ENCODE results near the gene C1QTNF12. TPM values are rescaled to one million over a fixed set of nuclear protein-coding genes. Genes with fewer than 3 reads are reported as not detected.

C1QTNF12 gene
- total RNA-seq, 4 donors from 2014 or later, result 1.1 to 2.3 (median 1.4) TPM; not detected in 1

DNA sequence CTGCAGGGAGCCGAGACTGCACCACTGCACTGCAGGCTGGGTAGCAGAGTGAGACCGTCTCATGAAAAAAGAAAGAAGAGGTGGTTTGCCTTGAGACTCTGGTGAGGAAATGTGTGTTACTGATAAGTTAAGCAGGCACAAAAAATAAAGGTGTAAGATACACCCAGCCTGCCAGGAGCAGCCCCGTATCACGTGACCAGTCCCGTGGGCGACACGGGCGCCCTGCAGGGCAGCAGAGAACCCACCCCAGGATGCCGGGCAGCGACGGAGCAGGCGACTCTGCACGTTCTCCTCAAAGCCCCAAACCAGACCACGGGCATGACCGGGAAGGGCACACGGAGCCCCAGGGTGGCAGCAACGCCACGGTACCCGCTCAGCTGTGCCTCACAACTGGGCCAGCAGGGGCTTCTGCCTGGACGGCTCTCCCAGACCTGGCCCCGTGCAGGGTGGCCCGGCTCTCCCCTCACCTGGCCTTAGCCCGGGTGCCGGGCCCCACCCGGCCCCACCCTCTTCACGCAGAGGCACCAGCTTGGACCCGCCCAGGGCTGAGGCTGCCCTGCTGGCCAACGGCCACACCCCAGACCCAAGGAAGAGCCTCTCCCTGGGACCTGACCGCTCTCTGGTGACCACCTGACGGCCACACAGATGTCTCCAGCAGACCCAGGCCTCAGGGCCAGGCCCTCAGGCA, 24.5 kb downstream of the C1QTNF12 start:
- TF ChIP-seq, protein P1, sequence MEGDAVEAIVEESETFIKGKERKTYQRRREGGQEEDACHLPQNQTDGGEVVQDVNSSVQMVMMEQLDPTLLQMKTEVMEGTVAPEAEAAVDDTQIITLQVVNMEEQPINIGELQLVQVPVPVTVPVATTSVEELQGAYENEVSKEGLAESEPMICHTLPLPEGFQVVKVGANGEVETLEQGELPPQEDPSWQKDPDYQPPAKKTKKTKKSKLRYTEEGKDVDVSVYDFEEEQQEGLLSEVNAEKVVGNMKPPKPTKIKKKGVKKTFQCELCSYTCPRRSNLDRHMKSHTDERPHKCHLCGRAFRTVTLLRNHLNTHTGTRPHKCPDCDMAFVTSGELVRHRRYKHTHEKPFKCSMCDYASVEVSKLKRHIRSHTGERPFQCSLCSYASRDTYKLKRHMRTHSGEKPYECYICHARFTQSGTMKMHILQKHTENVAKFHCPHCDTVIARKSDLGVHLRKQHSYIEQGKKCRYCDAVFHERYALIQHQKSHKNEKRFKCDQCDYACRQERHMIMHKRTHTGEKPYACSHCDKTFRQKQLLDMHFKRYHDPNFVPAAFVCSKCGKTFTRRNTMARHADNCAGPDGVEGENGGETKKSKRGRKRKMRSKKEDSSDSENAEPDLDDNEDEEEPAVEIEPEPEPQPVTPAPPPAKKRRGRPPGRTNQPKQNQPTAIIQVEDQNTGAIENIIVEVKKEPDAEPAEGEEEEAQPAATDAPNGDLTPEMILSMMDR (IDR thresholded peaks at IDR 0.05; ENCODE audit: low read depth), result no peak

- TF ChIP-seq, protein P1 (IDR thresholded peaks at IDR 0.05; ENCODE audit: low read depth), result no peak
These were observed 26.3 kb downstream of the C1QTNF12 start for GRCh38 chr1:1220197-1220596.

- TF ChIP-seq, protein P1 (IDR thresholded peaks at IDR 0.05; ENCODE audit: low read depth), result no peak
These were observed 27.2 kb downstream of the C1QTNF12 start for GRCh38 chr1:1219341-1219740.

DNA sequence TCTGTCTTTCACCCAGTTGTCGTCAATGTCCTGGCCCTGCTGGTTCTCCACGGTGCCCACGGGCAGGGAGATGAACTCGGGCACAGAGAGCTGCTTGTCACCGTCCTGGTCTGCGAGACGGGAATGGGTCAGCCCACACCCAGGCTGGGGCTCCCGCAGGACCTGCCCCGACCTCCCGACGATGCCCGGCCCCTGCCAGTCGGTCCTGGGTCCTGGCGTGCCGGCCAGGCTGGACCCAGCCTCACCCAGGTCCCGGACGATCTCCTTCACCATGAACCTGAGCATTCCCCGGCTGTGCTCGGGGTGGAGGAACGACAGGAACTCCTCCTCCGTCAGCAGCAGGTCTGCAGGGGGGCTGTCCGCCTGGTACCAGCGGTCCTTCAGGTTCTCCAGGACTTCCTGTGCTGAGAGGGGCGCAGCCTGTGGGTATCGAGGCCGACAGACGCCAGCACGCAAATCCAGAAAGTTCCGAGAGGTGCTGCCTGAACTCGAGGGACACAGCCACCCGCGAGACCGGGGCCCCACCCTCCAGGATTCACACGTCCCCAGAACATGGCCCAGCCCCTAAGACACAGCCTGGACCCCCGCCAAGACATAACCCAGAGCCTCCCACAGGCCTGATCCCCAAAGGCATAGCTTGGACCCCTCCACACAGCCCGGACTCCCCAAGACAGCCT, 27.9 kb downstream of the C1QTNF12 start:
- TF ChIP-seq, protein P1 (IDR thresholded peaks at IDR 0.05; ENCODE audit: low read depth), result no peak

DNA sequence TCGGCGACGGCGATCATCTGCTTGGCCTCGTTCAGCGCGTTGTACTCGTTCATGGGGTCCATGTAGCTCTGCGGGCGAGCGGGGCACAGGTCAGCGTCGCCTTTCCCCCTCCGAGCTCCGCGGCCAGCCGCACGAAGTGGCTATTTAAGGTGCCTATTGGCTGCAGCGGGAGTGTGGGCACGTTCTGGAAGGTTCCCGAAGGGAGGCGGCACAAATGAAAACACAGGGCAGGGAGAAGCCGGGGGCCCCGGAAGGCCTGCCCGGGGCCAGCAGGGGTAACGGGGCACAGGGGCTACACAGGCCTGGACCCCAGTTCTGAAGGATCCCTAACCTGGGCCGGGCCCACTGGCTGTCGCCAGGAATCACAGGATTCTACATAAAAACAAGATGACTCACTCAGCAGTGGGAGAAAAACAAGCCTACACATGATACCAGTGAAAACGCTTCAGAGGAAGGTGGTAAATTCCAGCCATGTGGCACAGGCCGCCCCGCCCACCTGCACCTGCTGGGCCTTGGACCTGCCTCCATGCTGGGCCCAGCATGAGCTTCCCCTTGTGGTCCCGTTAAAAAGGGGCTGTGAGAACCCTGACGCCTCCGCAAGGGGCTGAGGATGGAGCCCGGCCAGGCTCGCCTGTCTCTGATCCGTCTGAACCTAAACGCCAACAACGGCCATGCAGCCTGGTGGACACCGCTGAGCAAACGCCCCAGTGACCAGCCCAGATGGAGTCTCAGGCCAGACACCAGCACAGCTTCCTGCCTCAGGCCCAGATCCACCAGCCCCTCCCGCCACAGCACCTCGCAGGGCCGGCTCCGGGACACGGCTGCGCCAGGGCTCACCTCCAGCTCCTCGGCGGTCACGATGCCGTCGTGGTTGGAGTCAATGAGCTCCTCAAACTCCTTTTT, 28.6 kb downstream of the C1QTNF12 start:
- TF ChIP-seq, protein P1 (IDR thresholded peaks at IDR 0.05; ENCODE audit: low read depth), result no peak

DNA sequence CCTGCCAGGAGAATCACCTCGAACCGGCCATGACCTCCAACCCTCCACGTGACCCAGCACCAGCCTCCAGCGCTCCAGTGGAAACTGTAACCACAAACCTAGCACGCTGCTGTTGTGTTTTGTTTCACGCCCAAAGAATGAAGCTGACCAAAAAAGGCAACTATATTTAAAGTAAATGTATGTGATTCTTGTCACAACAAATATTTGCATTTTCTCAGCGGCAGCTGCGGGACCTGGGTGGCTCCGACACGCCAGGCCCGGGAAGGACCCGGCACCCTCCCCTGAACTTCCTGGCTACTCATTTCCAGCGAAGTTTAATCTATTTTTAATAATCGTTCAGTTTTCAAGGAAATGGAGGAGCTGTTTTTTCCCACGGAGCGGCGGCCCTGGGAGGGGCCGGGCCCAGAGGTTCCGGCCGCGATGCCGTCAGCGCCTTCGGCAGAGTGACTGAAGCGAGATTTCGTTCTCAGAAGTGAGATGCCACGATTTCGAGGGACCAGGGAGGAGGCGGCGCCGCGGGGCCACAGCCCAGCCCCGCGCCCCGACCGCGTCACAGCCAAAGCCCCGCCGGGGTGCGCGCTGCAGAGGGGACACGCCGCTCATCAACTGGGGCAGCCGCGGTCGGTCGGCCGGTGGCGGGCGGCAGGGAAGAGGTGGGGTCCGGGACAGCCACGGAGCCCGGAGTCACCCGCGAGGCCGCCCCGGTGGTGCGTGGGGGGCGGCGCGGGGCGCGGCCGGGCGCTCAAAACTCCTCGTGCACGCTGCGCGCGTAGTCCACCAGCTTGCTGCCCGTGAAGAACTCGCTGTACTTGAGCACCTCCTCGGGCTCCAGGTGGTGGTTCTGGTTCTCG, 29.5 kb downstream of the C1QTNF12 start:
- TF ChIP-seq, protein P1 (IDR thresholded peaks at IDR 0.05; ENCODE audit: low read depth), result no peak

Data from subcutaneous adipose tissue (tissue), 4 donors.